ENCODE data around the gene PTPRA. TPM values are rescaled to one million over a fixed set of nuclear protein-coding genes. Genes with fewer than 3 reads are reported as not detected.
A peak's percentile ranks its signal among the peaks of the same experiment; 100 is the strongest.

The PTPRA gene
- total and polyA plus RNA-seq, 2 donors (not counting 3 experiments of a cell fraction or from before 2014, with no cell fraction given) = 43.2 to 53.4 TPM

GRCh38 chr20:2871111-2871465 is 2.2 kb upstream of the PTPRA start:
- Histone ChIP-seq H3K4me2 (ENCODE audit: insufficient read depth, low read length) (peak overlapping the region; percentile 68), H3K36me3 (ENCODE audit: control insufficient read depth in 2 of 2, extremely low read depth in 1 of 2, insufficient read depth in 2 of 2, low read length in 2 of 2) (peaks cover 0 to 4% of the 10 kb centered on the region in 2 experiments), H3K4me1 (ENCODE audit: control insufficient read depth, extremely low read depth, insufficient read depth, low read length) (peaks cover 35% of the 10 kb centered on the region), H3K79me2 (ENCODE audit: control insufficient read depth, insufficient read depth, low read length) (peaks cover 23% of the 10 kb centered on the region), H3K27ac (ENCODE audit: insufficient read depth, low read depth, low read length) (peak overlapping the region; percentile 89), H2AFZ (ENCODE audit: low read depth, low read length) (no peak overlapping the region), H3K4me3 (replicated peaks in 1 of 3; ENCODE audit: insufficient read depth in 1 of 3, low read depth in 1 of 3, low read length in 3 of 3) (no peak overlapping the region), H3K9me3 (replicated peaks; ENCODE audit: control insufficient read depth, insufficient read depth, low read length) (no peaks in the 10 kb centered on the region), H3K9me1 (replicated peaks; ENCODE audit: control insufficient read depth, extremely low read depth, insufficient read depth, low read length) (no peaks in the 10 kb centered on the region), H4K20me1 (replicated peaks; ENCODE audit: control insufficient read depth, extremely low read depth, insufficient read depth, low read length) (no peaks in the 10 kb centered on the region), H3K9ac (replicated peaks; ENCODE audit: extremely low read depth, insufficient read depth, low read length) (no peak overlapping the region), H3K27me3 (ENCODE audit: control insufficient read depth in 2 of 2, insufficient read depth in 2 of 2, low read length in 2 of 2) (no peaks in the 10 kb centered on the region)
- intact Hi-C loops (cut with micrococcal nuclease) = loop anchor here (5.0 kb wide), 4 partner anchors 111 to 176 kb away; partner anchors contain the start of gene MRPS26
- dilution Hi-C loops (cut with MboI; ENCODE audit: extremely low pct_ligation_motif_present, low sequenced_read_pairs) = no loop called here
- CTCF ChIA-PET = interaction anchor here (0.7 to 1.3 kb wide), 3 partner anchors 19 to 103 kb away, joined by 3 to 5 read pairs (median 4); no protein-coding TSS in a partner anchor
- no peak for FAIRE-seq
- no peak for TF ChIP-seq EZH2 (IDR thresholded peaks at IDR 0.05; ENCODE audit: borderline replicate concordance, low read depth, low read length, severe bottlenecking)
- no peak for TF ChIP-seq MYC (IDR thresholded peaks at IDR 0.05; ENCODE audit: low read depth, low read length)
- TF ChIP-seq POLR2AphosphoS5 (IDR thresholded peaks at IDR 0.05; ENCODE audit: insufficient read depth, low read depth, low read length) = no peak
- no peak for TF ChIP-seq CTCF (IDR thresholded peaks at IDR 0.05; ENCODE audit: extremely low read depth in 1 of 2, insufficient read depth in 1 of 2, low read depth in 1 of 2, low read length in 2 of 2)
- no peak for TF ChIP-seq JUN (IDR thresholded peaks at IDR 0.05; ENCODE audit: borderline replicate concordance, insufficient read depth, insufficient read length, low read depth)
- TF ChIP-seq POLR2A (IDR thresholded peaks at IDR 0.05; ENCODE audit: low read depth, low read length) = no peak
- TF ChIP-seq GATA2 (IDR thresholded peaks at IDR 0.05; ENCODE audit: insufficient read depth, insufficient read length, low read depth, low read length) = no peak
- TF ChIP-seq FOS (IDR thresholded peaks at IDR 0.05; ENCODE audit: borderline replicate concordance, insufficient read depth, low read length) = no peak
- no peak for TF ChIP-seq MAX (IDR thresholded peaks at IDR 0.05; ENCODE audit: insufficient read depth, insufficient read length)
- BruUV-seq (replicated peaks) = no TSS peak
- DNase-seq (ENCODE audit: low read depth, low spot score) = peak; percentile 25
- POLR2A ChIA-PET = no interaction called here

Data from endothelial cell of umbilical vein (primary cell).